NT2/D1 (cell line): ENCODE measurements around the gene ERCC8.

ENCODE experiments used
- SUZ12 ChIP-seq: IDR thresholded peaks from 2 replicates; pipeline ENCODE4 v1.6.1; 2011; ENCODE audit not compliant: insufficient read length, insufficient read depth; ENCODE audit errors: extremely low read depth
- YY1 ChIP-seq: IDR thresholded peaks from 2 replicates; pipeline ENCODE4 v1.6.1; 2011; ENCODE audit not compliant: insufficient read length, insufficient read depth
- ZNF274 ChIP-seq: IDR thresholded peaks from 2 replicates; pipeline ENCODE4 v1.6.1; 2011; ENCODE audit warnings: mild to moderate bottlenecking, low read depth, low read length

GRCh38 chr5:60959156-60959555 is 14.3 kb upstream of the ERCC8 start:
- TF ChIP-seq YY1 (no peak), SUZ12 (no peak), ZNF274 (no peak)
